OCI-LY7 (cell line): ENCODE results near the gene POFUT1. TPM values are rescaled to one million over a fixed set of nuclear protein-coding genes. Genes with fewer than 3 reads are reported as not detected.
A peak's percentile ranks its signal among the peaks of the same experiment; 100 is the strongest.
"Not testable (repeated sequence)": the region's sequence is repeated elsewhere in the genome, so short reads cannot be mapped to it uniquely, and the experiment has no call there.

Source experiments
- BruUV-seq: library from RNA; stranded (reverse); fragments of 400-500 nt; replicated peaks from 2 replicates; lab custom pipeline; 2021; lab: Mats Ljungman, UMichigan
- CTCF ChIA-PET: fragments of 300-600 bp; sonication (Branson Sonifier 250); formaldehyde crosslinking; loops from one replicate; lab custom pipeline; 2022; ENCODE audit warnings: antibody characterized with exemption; ENCODE audit not compliant: unreplicated experiment; lab: Charles Lee
- POLR2A ChIA-PET: fragments of 300-600 bp; sonication (Branson Sonifier 250); formaldehyde crosslinking; loops from one replicate; lab custom pipeline; 2022; ENCODE audit warnings: antibody characterized with exemption; lab: Charles Lee
- DNase-seq: peaks from one replicate; pipeline ENCODE4 v3.0.0-alpha.2; 2015; ENCODE audit warnings: low spot score
- H2AFZ ChIP-seq: fragments of 200-600 bp; sonication (generic), shearing (Covaris generic); 2 replicates; pipeline ENCODE4 v1.6.1; 2014; ENCODE audit warnings: mild to moderate bottlenecking, antibody characterized with exemption, low read length, moderate library complexity
- H3K27ac ChIP-seq: fragments of 200-600 bp; sonication (generic); 2 replicates; pipeline ENCODE4 v1.5.1; 2014; ENCODE audit warnings: mixed run types, low read depth, mild to moderate bottlenecking, moderate library complexity, low read length, inconsistent platforms; ENCODE audit not compliant: poor library complexity, severe bottlenecking
- H3K36me3 ChIP-seq: fragments of 200-600 bp; sonication (generic); 2 replicates; pipeline ENCODE4 v1.6.1; 2014; ENCODE audit warnings: mild to moderate bottlenecking, antibody characterized with exemption, low read length, moderate library complexity, mixed read lengths; ENCODE audit not compliant: insufficient read depth
- H3K4me1 ChIP-seq: fragments of 200-600 bp; sonication (generic); 2 replicates; pipeline ENCODE4 v1.5.1; 2014; ENCODE audit warnings: mild to moderate bottlenecking, low read length; ENCODE audit not compliant: insufficient read depth, poor library complexity, severe bottlenecking
- H3K4me2 ChIP-seq: fragments of 200-600 bp; sonication (generic); 2 replicates; pipeline ENCODE4 v1.6.1; 2014; ENCODE audit warnings: mild to moderate bottlenecking, low read length
- H3K4me3 ChIP-seq: fragments of 200-600 bp; sonication (generic); 2 replicates; pipeline ENCODE4 v1.5.1; 2014; ENCODE audit warnings: mild to moderate bottlenecking, low read depth, low read length; ENCODE audit not compliant: poor library complexity, severe bottlenecking
- H3K79me2 ChIP-seq: fragments of 200-600 bp; sonication (generic); 2 replicates; pipeline ENCODE4 v1.6.1; 2016; ENCODE audit warnings: low read depth, mild to moderate bottlenecking, low read length, moderate library complexity, mixed read lengths; ENCODE audit not compliant: insufficient read depth
- H3K9me2 ChIP-seq: fragments of 200-600 bp; sonication (generic); 2 replicates; pipeline ENCODE4 v1.6.1; 2016; ENCODE audit warnings: mild to moderate bottlenecking, low read length, mixed read lengths; ENCODE audit not compliant: insufficient read depth
- H3K9me3 ChIP-seq: fragments of 200-600 bp; sonication (generic); 2 replicates; pipeline ENCODE4 v1.6.1; 2014; ENCODE audit warnings: mild to moderate bottlenecking, mixed run types, low read length, mixed read lengths
- H4K20me1 ChIP-seq: fragments of 200-600 bp; sonication (generic); 2 replicates; pipeline ENCODE4 v1.6.1; 2014; ENCODE audit warnings: mild to moderate bottlenecking, antibody characterized with exemption, low read length, moderate library complexity, mixed read lengths; ENCODE audit not compliant: insufficient read depth
- CTCF ChIP-seq: fragments of 200-600 bp; sonication (generic); conservative IDR thresholded peaks from 2 replicates; pipeline ENCODE4 v1.5.1; 2014; ENCODE audit warnings: mild to moderate bottlenecking, antibody characterized with exemption, low read length, moderate library complexity, mixed read lengths
- EZH2phosphoT487 ChIP-seq: fragments of 200-600 bp; sonication (generic); IDR thresholded peaks from 2 replicates; pipeline ENCODE4 v1.6.1; 2018; ENCODE audit warnings: low read depth, borderline replicate concordance, mild to moderate bottlenecking, mixed run types, antibody characterized with exemption, low read length, moderate library complexity, mixed read lengths
- intact Hi-C: fragments of 100-400 bp; cut with micrococcal nuclease; formaldehyde crosslinking; loops from one replicate; pipeline ENCODE4 v1.10.0; 2022; ENCODE audit not compliant: unreplicated experiment
- total RNA-seq, 2 experiments: library from RNA; depleted of rRNA in 1 of 2; stranded (reverse); fragments of >200 nt in 1 of 2; shearing (Covaris generic) in 1 of 2; gene quantifications; 2 replicates each; pipeline ENCODE4 v1.2.3, GENCODE V29; 2014 to 2022

The POFUT1 gene
- total RNA-seq, 2 experiments from 2014 or later: 21.4 to 33.1 TPM

GRCh38 chr20:32197136-32197535, 10.5 kb upstream of the POFUT1 start:
- POLR2A ChIA-PET, intact Hi-C loops, H3K27ac ChIP-seq, DNase-seq, H3K4me2 ChIP-seq, H3K4me1 ChIP-seq, H2AFZ ChIP-seq, H4K20me1 ChIP-seq, H3K9me2 ChIP-seq, H3K4me3 ChIP-seq, H3K9me3 ChIP-seq, BruUV-seq: not testable (repeated sequence)
- H3K36me3 ChIP-seq: peaks cover 98% of the 10 kb centered on the region
- CTCF ChIA-PET: interaction anchor here (0.6 kb wide), 1 partner anchor 104 kb away, joined by 3 read pairs; no protein-coding TSS in a partner anchor
- H3K79me2 ChIP-seq: peaks cover 38% of the 10 kb centered on the region
- peak; percentile 47 for TF ChIP-seq CTCF

- Histone ChIP-seq H3K4me2 (no peak overlapping the region), H2AFZ (no peak overlapping the region), H3K79me2 (peaks cover 57% of the 10 kb centered on the region), H3K9me3 (no peaks in the 10 kb centered on the region), H3K27ac (no peak overlapping the region), H3K36me3 (peaks cover 100% of the 10 kb centered on the region), H3K4me1 (peaks cover 2% of the 10 kb centered on the region), H3K9me2 (no peaks in the 10 kb centered on the region), H4K20me1 (peaks cover 2% of the 10 kb centered on the region), H3K4me3 (no peak overlapping the region)
- intact Hi-C loops: no loop called here
- POLR2A ChIA-PET: no interaction called here
- no peak for TF ChIP-seq EZH2phosphoT487
- no peak for TF ChIP-seq CTCF
- CTCF ChIA-PET: no interaction called here
- no peak for DNase-seq
- BruUV-seq: no TSS peak
Measured at GRCh38 chr20:32199006-32199405, 8.7 kb upstream of the POFUT1 start.

GRCh38 chr20:32201296-32201976, 6.2 kb upstream of the POFUT1 start:
- POLR2A ChIA-PET: interaction anchor here (0.9 kb wide), 1 partner anchor 75 kb away, joined by 3 read pairs; no protein-coding TSS in a partner anchor
- Histone ChIP-seq H2AFZ (no peak overlapping the region), H3K4me2 (no peak overlapping the region), H4K20me1 (peaks cover 23% of the 10 kb centered on the region), H3K36me3 (peaks cover 91% of the 10 kb centered on the region), H3K9me2 (no peaks in the 10 kb centered on the region), H3K4me1 (peaks cover 26% of the 10 kb centered on the region), H3K79me2 (peaks cover 81% of the 10 kb centered on the region), H3K27ac (no peak overlapping the region), H3K9me3 (no peaks in the 10 kb centered on the region), H3K4me3 (no peak overlapping the region)
- CTCF ChIA-PET: no interaction called here
- no peak for DNase-seq
- TF ChIP-seq CTCF (no peak), EZH2phosphoT487 (no peak)
- intact Hi-C loops: no loop called here
- BruUV-seq: no TSS peak
